ENCODE measurements around the gene GATA1.

GATA1 gene

GRCh38 chrX:48789366-48790220 lies 3.2 kb downstream of the GATA1 start:
- Histone ChIP-seq H3K9me3 (no peaks in the 10 kb centered on the region), H3K4me3 (no peak overlapping the region), H3K4me1 (no peaks in the 10 kb centered on the region), H3K27me3 (ENCODE audit: low read depth) (peaks cover 10% of the 10 kb centered on the region; the same call in 1 of the 2 replicates), H3K36me3 (replicated peaks) (no peaks in the 10 kb centered on the region)
- in situ Hi-C loops (cut with MboI; ENCODE audit: low sequenced_read_pairs): no loop called here
- no peak for DNase-seq (ENCODE audit: low spot score in 2 of 2)

GRCh38 chrX:48790477-48790876 lies 4.1 kb downstream of the GATA1 start:
- in situ Hi-C loops (cut with MboI; ENCODE audit: low sequenced_read_pairs): no loop called here
- no peaks in the 10 kb centered on the region for H3K9me3 ChIP-seq
- no peak for DNase-seq (ENCODE audit: low spot score in 2 of 2)
- H3K4me1 ChIP-seq: no peaks in the 10 kb centered on the region
- peaks cover 10% of the 10 kb centered on the region; the same call in 1 of the 2 replicates for H3K27me3 ChIP-seq (ENCODE audit: low read depth)
- no peak overlapping the region for H3K4me3 ChIP-seq
- H3K36me3 ChIP-seq (replicated peaks): no peaks in the 10 kb centered on the region

GRCh38 chrX:48791063-48791820 lies 4.9 kb downstream of the GATA1 start:
- no peak for DNase-seq (ENCODE audit: low spot score in 2 of 2)
- Histone ChIP-seq H3K4me1 (no peaks in the 10 kb centered on the region), H3K4me3 (no peak overlapping the region), H3K9me3 (no peaks in the 10 kb centered on the region), H3K36me3 (replicated peaks) (no peaks in the 10 kb centered on the region), H3K27me3 (ENCODE audit: low read depth) (peaks cover 10% of the 10 kb centered on the region; the same call in 1 of the 2 replicates)
- in situ Hi-C loops (cut with MboI; ENCODE audit: low sequenced_read_pairs): no loop called here

- in situ Hi-C loops (cut with MboI; ENCODE audit: low sequenced_read_pairs): no loop called here
- peaks cover 7% of the 10 kb centered on the region; the same call in 1 of the 2 replicates for H3K27me3 ChIP-seq (ENCODE audit: low read depth)
- no peaks in the 10 kb centered on the region for H3K9me3 ChIP-seq
- DNase-seq (ENCODE audit: low spot score in 2 of 2): no peak
- no peaks in the 10 kb centered on the region for H3K4me1 ChIP-seq
- H3K4me3 ChIP-seq: no peak overlapping the region
- H3K36me3 ChIP-seq (replicated peaks): no peaks in the 10 kb centered on the region
These were observed 5.8 kb downstream of the GATA1 start for GRCh38 chrX:48792219-48792618.

- H3K4me3 ChIP-seq: no peak overlapping the region
- no peak for DNase-seq (ENCODE audit: low spot score in 2 of 2)
- no peaks in the 10 kb centered on the region; the same call in 1 of the 2 replicates for H3K27me3 ChIP-seq (ENCODE audit: low read depth)
- in situ Hi-C loops (cut with MboI; ENCODE audit: low sequenced_read_pairs): no loop called here
- H3K9me3 ChIP-seq: no peaks in the 10 kb centered on the region
- no peaks in the 10 kb centered on the region for H3K36me3 ChIP-seq (replicated peaks)
- H3K4me1 ChIP-seq: no peaks in the 10 kb centered on the region
These were observed 7.5 kb downstream of the GATA1 start for GRCh38 chrX:48793935-48794334.

GRCh38 chrX:48794340-48794910 lies 8.0 kb downstream of the GATA1 start:
- no peak for DNase-seq (ENCODE audit: low spot score in 2 of 2)
- in situ Hi-C loops (cut with MboI; ENCODE audit: low sequenced_read_pairs): no loop called here
- no peaks in the 10 kb centered on the region; the same call in 1 of the 2 replicates for H3K27me3 ChIP-seq (ENCODE audit: low read depth)
- H3K4me3 ChIP-seq: no peak overlapping the region
- H3K9me3 ChIP-seq: no peaks in the 10 kb centered on the region
- H3K36me3 ChIP-seq (replicated peaks): no peaks in the 10 kb centered on the region
- H3K4me1 ChIP-seq: no peaks in the 10 kb centered on the region

GRCh38 chrX:48794911-48795515 lies 8.6 kb downstream of the GATA1 start:
- in situ Hi-C loops (cut with MboI; ENCODE audit: low sequenced_read_pairs): no loop called here
- DNase-seq (ENCODE audit: low spot score in 2 of 2): no peak
- H3K4me3 ChIP-seq: no peak overlapping the region
- no peaks in the 10 kb centered on the region for H3K4me1 ChIP-seq
- H3K9me3 ChIP-seq: no peaks in the 10 kb centered on the region
- H3K27me3 ChIP-seq (ENCODE audit: low read depth): no peaks in the 10 kb centered on the region; the same call in 1 of the 2 replicates
- no peaks in the 10 kb centered on the region for H3K36me3 ChIP-seq (replicated peaks)

GRCh38 chrX:48798318-48798717 lies 11.9 kb downstream of the GATA1 start:
- no peaks in the 10 kb centered on the region for H3K9me3 ChIP-seq
- no peaks in the 10 kb centered on the region for H3K27me3 ChIP-seq (ENCODE audit: low read depth)
- in situ Hi-C loops (cut with MboI; ENCODE audit: low sequenced_read_pairs): no loop called here
- peaks cover 7% of the 10 kb centered on the region for H3K4me1 ChIP-seq
- peaks cover 3% of the 10 kb centered on the region; the same call in 1 of the 2 replicates for H3K36me3 ChIP-seq (replicated peaks)
- no peak overlapping the region for H3K4me3 ChIP-seq
- DNase-seq (ENCODE audit: low spot score in 2 of 2): no peak

- no peaks in the 10 kb centered on the region for H3K27me3 ChIP-seq (ENCODE audit: low read depth)
- H3K4me3 ChIP-seq: peak overlapping the region; percentile 82
- in situ Hi-C loops (cut with MboI; ENCODE audit: low sequenced_read_pairs): no loop called here
- H3K36me3 ChIP-seq (replicated peaks): peaks cover 13% of the 10 kb centered on the region
- DNase-seq (ENCODE audit: low spot score in 2 of 2): no peak
- H3K4me1 ChIP-seq: peaks cover 7% of the 10 kb centered on the region
- no peaks in the 10 kb centered on the region for H3K9me3 ChIP-seq
These were observed 14.3 kb downstream of the GATA1 start for GRCh38 chrX:48800574-48801279.

GRCh38 chrX:48801280-48802088 lies 15.1 kb downstream of the GATA1 start, which contains the start of gene HDAC6:
Gene HDAC6, plus strand, starts transcription at chrX:48802067. Its CDS starts 626 bp downstream, at chrX:48802693.
- in situ Hi-C loops (cut with MboI; ENCODE audit: low sequenced_read_pairs): no loop called here
- peaks cover 13% of the 10 kb centered on the region for H3K36me3 ChIP-seq (replicated peaks)
- H3K4me3 ChIP-seq: peak within 1 kb of the TSS; percentile 82
- H3K9me3 ChIP-seq: no peaks in the 10 kb centered on the region
- no peaks in the 10 kb centered on the region for H3K27me3 ChIP-seq (ENCODE audit: low read depth)
- peak; percentile 99 to 100 for DNase-seq (ENCODE audit: low spot score in 2 of 2)
- peaks cover 7% of the 10 kb centered on the region for H3K4me1 ChIP-seq

- no peaks in the 10 kb centered on the region for H3K27me3 ChIP-seq (ENCODE audit: low read depth)
- peak; percentile 97 to 98 for DNase-seq (ENCODE audit: low spot score in 2 of 2)
- no peaks in the 10 kb centered on the region for H3K9me3 ChIP-seq
- peaks cover 13% of the 10 kb centered on the region for H3K36me3 ChIP-seq (replicated peaks)
- H3K4me3 ChIP-seq: peak overlapping the region; percentile 55
- H3K4me1 ChIP-seq: peaks cover 7% of the 10 kb centered on the region
- in situ Hi-C loops (cut with MboI; ENCODE audit: low sequenced_read_pairs): no loop called here
These were observed 15.9 kb downstream of the GATA1 start for GRCh38 chrX:48802089-48802904.

GRCh38 chrX:48802905-48803200 lies 16.5 kb downstream of the GATA1 start:
- in situ Hi-C loops (cut with MboI; ENCODE audit: low sequenced_read_pairs): no loop called here
- H3K9me3 ChIP-seq: no peaks in the 10 kb centered on the region
- DNase-seq (ENCODE audit: low spot score in 2 of 2): no peak
- H3K4me1 ChIP-seq: peaks cover 7% of the 10 kb centered on the region
- peak overlapping the region; percentile 55 for H3K4me3 ChIP-seq
- peaks cover 13% of the 10 kb centered on the region for H3K36me3 ChIP-seq (replicated peaks)
- H3K27me3 ChIP-seq (ENCODE audit: low read depth): no peaks in the 10 kb centered on the region
